ENCODE measurements around the gene RFPL1. TPM values are rescaled to one million over a fixed set of nuclear protein-coding genes. Genes with fewer than 3 reads are reported as not detected.
"Not testable (repeated sequence)": the region's sequence is repeated elsewhere in the genome, so short reads cannot be mapped to it uniquely, and the experiment has no call there.

The RFPL1 gene
- total RNA-seq, 1 experiment from 2014 or later, result not detected

- Mint-ChIP-seq H3K4me1 (ENCODE audit: insufficient read depth, unreplicated experiment) (no peaks in the 10 kb centered on the region), H3K27ac (ENCODE audit: low read depth, unreplicated experiment) (no peak overlapping the region), H3K9me3 (ENCODE audit: unreplicated experiment) (no peaks in the 10 kb centered on the region), H3K27me3 (ENCODE audit: insufficient read depth, unreplicated experiment) (peaks cover 20% of the 10 kb centered on the region), H3K36me3 (ENCODE audit: insufficient read depth, unreplicated experiment) (no peaks in the 10 kb centered on the region), H3K4me3 (ENCODE audit: unreplicated experiment) (no peak overlapping the region)
- TF ChIP-seq, protein P1, sequence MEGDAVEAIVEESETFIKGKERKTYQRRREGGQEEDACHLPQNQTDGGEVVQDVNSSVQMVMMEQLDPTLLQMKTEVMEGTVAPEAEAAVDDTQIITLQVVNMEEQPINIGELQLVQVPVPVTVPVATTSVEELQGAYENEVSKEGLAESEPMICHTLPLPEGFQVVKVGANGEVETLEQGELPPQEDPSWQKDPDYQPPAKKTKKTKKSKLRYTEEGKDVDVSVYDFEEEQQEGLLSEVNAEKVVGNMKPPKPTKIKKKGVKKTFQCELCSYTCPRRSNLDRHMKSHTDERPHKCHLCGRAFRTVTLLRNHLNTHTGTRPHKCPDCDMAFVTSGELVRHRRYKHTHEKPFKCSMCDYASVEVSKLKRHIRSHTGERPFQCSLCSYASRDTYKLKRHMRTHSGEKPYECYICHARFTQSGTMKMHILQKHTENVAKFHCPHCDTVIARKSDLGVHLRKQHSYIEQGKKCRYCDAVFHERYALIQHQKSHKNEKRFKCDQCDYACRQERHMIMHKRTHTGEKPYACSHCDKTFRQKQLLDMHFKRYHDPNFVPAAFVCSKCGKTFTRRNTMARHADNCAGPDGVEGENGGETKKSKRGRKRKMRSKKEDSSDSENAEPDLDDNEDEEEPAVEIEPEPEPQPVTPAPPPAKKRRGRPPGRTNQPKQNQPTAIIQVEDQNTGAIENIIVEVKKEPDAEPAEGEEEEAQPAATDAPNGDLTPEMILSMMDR (IDR thresholded peaks at IDR 0.05; ENCODE audit: unreplicated experiment), result no peak
- DNase-seq (ENCODE audit: unreplicated experiment), result no peak
- no TSS peak for BruUV-seq (replicated peaks)
- POLR2A ChIA-PET, result no interaction called here
- CTCF ChIA-PET, result interaction anchor here (0.7 kb wide), 1 partner anchor 320 kb away, joined by 3 read pairs; no protein-coding TSS in a partner anchor
- intact Hi-C loops (cut with micrococcal nuclease), result no loop called here
Measured at GRCh38 chr22:29483254-29483653, 44.9 kb downstream of the RFPL1 start.

DNA sequence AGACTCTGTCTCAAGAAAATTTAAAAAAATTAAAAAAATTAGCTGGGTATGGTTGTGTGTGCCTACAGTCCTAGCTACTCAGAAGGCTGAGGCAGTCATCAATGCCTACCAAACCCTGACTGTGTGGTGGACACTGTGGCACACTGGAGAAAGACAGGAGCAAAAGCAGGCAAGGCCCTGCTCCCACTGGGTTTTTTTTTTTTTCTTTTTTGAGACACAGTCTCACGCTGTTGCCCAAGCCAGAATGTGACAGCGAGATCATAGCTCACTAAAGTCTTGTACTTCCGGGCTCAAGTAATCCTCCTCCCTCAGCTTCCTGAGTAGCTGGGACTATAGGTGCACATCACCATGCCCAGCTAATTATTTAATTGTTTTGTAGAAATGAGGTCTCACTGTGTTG, 46.3 kb downstream of the RFPL1 start:
- no peaks in the 10 kb centered on the region for H3K4me1 Mint-ChIP-seq (ENCODE audit: insufficient read depth, unreplicated experiment)
- no TSS peak for BruUV-seq (replicated peaks)
- H3K27ac Mint-ChIP-seq (ENCODE audit: low read depth, unreplicated experiment), result no peak overlapping the region
- CTCF ChIA-PET, result interaction anchor here (0.6 to 0.7 kb wide), 2 partner anchors 7 to 13 kb away, joined by 3 read pairs; no protein-coding TSS in a partner anchor
- peaks cover 18% of the 10 kb centered on the region for H3K27me3 Mint-ChIP-seq (ENCODE audit: insufficient read depth, unreplicated experiment)
- POLR2A ChIA-PET, result no interaction called here
- TF ChIP-seq, protein P1 (IDR thresholded peaks at IDR 0.05; ENCODE audit: unreplicated experiment), result no peak
- H3K9me3 Mint-ChIP-seq (ENCODE audit: unreplicated experiment), result peaks cover 7% of the 10 kb centered on the region
- no peak overlapping the region for H3K4me3 Mint-ChIP-seq (ENCODE audit: unreplicated experiment)
- intact Hi-C loops (cut with micrococcal nuclease), result no loop called here
- no peak for DNase-seq (ENCODE audit: unreplicated experiment)
- H3K36me3 Mint-ChIP-seq (ENCODE audit: insufficient read depth, unreplicated experiment), result peaks cover 5% of the 10 kb centered on the region

DNA sequence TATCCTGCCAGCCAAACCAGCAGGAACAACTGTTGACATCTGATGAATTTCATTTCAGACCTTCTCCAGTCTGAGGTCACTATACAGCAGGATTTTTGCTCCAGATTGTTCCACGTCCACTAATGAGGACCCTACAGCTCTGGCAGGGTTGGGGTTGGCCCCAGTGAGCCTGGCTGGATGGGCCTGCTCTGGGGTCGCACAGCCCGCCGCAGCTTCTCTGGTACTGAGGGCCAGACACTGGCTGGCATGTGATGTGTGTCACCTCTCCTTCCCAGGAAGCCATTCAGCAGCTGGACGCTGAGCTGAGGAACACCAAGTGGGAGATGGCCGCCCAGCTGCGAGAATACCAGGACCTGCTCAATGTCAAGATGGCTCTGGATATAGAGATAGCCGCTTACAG, 47.1 kb downstream of the RFPL1 start:
- ChIA-PET CTCF (interaction anchor here (0.6 kb wide), 2 partner anchors 493 to 813 kb away, joined by 3 to 4 read pairs; no protein-coding TSS in a partner anchor), POLR2A (interaction anchor here (0.6 kb wide), 1 partner anchor 10 kb away, joined by 3 read pairs; no protein-coding TSS in a partner anchor)
- Mint-ChIP-seq H3K9me3 (ENCODE audit: unreplicated experiment) (peaks cover 7% of the 10 kb centered on the region), H3K27me3 (ENCODE audit: insufficient read depth, unreplicated experiment) (peaks cover 11% of the 10 kb centered on the region), H3K4me1 (ENCODE audit: insufficient read depth, unreplicated experiment) (no peaks in the 10 kb centered on the region), H3K36me3 (ENCODE audit: insufficient read depth, unreplicated experiment) (peaks cover 5% of the 10 kb centered on the region), H3K27ac (ENCODE audit: low read depth, unreplicated experiment) (no peak overlapping the region), H3K4me3 (ENCODE audit: unreplicated experiment) (no peak overlapping the region)
- TF ChIP-seq, protein P1 (IDR thresholded peaks at IDR 0.05; ENCODE audit: unreplicated experiment), result no peak
- intact Hi-C loops (cut with micrococcal nuclease), result no loop called here
- DNase-seq (ENCODE audit: unreplicated experiment), result no peak
- no TSS peak for BruUV-seq (replicated peaks)

DNA sequence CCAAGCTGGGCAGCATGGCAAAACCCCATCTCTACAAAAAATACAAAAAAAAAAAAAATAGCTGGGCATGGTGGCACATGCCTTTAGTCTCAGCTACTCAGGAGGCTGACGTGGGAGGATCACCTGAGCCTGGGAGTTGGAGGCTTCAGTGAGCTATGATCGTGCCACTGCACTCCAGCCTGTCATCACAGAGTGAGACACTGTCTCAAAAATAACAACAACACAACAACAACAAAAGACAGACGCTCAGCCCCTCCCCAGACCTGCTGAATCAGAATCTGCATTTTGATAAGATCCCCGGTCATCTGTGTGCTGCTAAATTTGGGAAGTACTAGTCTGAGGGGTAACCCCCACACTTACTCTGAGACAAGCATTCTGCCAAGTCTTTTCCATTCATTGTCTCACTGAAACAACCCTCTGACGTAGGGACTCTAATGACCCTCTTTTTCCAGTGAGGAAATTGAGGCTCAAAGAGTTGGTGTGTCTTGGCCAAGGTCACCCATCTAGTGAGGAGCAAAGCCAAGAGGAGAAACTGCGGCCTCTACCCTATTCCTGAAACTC, 49.1 kb downstream of the RFPL1 start:
- CTCF ChIA-PET, result interaction anchor here (1.1 kb wide), 1 partner anchor 36 kb away, joined by 5 read pairs; no protein-coding TSS in a partner anchor
- TF ChIP-seq, protein P1 (IDR thresholded peaks at IDR 0.05; ENCODE audit: unreplicated experiment), result no peak
- Mint-ChIP-seq H3K36me3 (ENCODE audit: insufficient read depth, unreplicated experiment) (peaks cover 5% of the 10 kb centered on the region), H3K9me3 (ENCODE audit: unreplicated experiment) (peaks cover 7% of the 10 kb centered on the region), H3K4me3 (ENCODE audit: unreplicated experiment) (no peak overlapping the region), H3K27ac (ENCODE audit: low read depth, unreplicated experiment) (no peak overlapping the region), H3K27me3 (ENCODE audit: insufficient read depth, unreplicated experiment) (peaks cover 11% of the 10 kb centered on the region), H3K4me1 (ENCODE audit: insufficient read depth, unreplicated experiment) (no peaks in the 10 kb centered on the region)
- no TSS peak for BruUV-seq (replicated peaks)
- POLR2A ChIA-PET, result no interaction called here
- no peak for DNase-seq (ENCODE audit: unreplicated experiment)
- intact Hi-C loops (cut with micrococcal nuclease), result no loop called here

DNA sequence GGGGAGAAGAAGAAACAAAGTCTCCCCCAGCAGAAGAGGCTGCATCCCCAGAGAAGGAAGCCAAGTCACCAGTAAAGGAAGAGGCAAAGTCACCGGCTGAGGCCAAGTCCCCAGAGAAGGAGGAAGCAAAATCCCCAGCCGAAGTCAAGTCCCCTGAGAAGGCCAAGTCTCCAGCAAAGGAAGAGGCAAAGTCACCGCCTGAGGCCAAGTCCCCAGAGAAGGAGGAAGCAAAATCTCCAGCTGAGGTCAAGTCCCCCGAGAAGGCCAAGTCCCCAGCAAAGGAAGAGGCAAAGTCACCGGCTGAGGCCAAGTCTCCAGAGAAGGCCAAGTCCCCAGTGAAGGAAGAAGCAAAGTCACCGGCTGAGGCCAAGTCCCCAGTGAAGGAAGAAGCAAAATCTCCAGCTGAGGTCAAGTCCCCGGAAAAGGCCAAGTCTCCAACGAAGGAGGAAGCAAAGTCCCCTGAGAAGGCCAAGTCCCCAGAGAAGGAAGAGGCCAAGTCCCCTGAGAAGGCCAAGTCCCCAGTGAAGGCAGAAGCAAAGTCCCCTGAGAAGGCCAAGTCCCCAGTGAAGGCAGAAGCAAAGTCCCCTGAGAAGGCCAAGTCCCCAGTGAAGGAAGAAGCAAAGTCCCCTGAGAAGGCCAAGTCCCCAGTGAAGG, 50.9 kb downstream of the RFPL1 start:
- POLR2A ChIA-PET, result not testable (repeated sequence)
- CTCF ChIA-PET, result interaction anchor here (0.6 kb wide), 2 partner anchors 18 to 21 kb away, joined by 3 read pairs; no protein-coding TSS in a partner anchor

More for the DNA sequence above, 50.9 kb downstream of the RFPL1 start:
- H3K9me3 Mint-ChIP-seq (ENCODE audit: unreplicated experiment); H3K4me1 Mint-ChIP-seq (ENCODE audit: insufficient read depth, unreplicated experiment); intact Hi-C loops (cut with micrococcal nuclease); H3K36me3 Mint-ChIP-seq (ENCODE audit: insufficient read depth, unreplicated experiment); H3K4me3 Mint-ChIP-seq (ENCODE audit: unreplicated experiment); DNase-seq (ENCODE audit: unreplicated experiment); H3K27ac Mint-ChIP-seq (ENCODE audit: low read depth, unreplicated experiment); BruUV-seq (replicated peaks): not testable (repeated sequence)
- peaks cover 11% of the 10 kb centered on the region for H3K27me3 Mint-ChIP-seq (ENCODE audit: insufficient read depth, unreplicated experiment)

Measured in MCF 10A (cell line).